Superior temporal gyrus (tissue), 1 donor: Measurements from ENCODE around the gene PTPRM.
A peak's percentile ranks its signal among the peaks of the same experiment; 100 is the strongest.

ENCODE experiments used
- DNase-seq: peaks from one replicate; pipeline ENCODE4 v3.0.0-alpha.2; 2016; ENCODE audit errors: extremely low spot score

PTPRM gene

DNA sequence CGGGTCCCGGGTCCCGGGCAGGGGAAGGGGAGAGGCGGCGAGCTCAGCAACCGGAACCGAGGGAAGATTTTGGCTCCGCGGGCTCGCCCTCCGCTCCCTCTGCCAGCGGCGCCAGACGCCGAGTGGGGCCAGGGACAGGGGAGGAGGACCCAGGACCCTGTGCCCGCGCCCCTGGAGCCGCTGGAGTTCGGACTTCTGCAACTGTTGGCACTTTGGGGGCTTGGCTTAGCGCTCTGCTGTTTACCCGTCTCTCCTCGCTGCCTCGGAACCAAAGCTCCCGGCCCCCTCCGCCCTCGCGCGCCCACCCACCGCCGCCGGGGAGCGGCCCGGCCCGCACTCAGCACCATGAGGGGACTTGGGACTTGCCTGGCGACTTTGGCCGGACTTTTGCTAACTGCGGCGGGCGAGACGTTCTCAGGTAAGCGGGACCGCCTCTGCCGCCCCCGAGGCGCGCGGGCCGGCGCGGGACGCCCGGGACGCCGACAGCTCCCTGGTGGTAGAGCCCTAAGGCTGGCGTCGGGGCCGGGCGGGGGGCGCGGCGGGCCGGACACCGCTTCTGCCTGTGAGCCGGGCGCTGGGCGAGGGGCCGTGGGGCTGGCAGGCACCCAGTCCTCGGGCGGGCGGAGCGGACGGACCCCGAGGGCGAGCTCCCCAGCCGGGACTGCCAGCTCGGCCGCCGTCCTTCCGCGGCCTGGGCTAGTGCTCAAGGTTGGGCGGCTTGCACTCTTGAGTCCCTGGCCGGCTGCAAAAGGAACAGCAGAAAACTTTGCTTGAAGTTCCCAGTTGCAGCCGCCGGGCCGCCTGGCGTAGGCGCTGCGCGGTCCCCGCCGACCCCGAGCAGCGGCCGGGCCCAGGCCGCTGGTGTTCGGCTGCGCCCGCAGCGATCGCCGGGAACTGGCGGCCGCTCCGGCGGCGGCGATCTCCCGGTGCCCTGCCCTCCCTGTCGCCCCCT, 634 bp downstream of the PTPRM start:
- no peak for DNase-seq

DNA sequence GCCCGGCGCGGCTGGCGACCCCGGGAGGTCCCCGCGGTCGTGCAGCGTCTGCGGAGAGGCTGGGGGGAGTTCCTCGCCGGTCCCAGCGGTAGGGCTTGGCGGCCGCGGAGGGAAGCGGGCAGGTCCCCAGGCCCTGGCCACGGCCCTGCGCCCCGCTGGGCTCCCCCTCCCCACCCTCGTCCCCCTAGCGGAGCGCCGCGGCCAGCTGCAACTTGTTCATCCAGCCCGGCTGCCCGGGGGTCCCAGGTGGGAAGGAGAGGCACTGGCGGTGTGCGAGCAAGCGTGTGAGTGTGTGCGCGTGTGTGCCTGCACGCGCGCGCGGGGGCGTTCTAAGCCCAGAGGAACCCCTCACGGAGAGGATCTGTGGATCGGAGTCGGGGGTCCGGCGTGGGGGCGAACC, 1.3 kb downstream of the PTPRM start:
- DNase-seq: no peak

DNA sequence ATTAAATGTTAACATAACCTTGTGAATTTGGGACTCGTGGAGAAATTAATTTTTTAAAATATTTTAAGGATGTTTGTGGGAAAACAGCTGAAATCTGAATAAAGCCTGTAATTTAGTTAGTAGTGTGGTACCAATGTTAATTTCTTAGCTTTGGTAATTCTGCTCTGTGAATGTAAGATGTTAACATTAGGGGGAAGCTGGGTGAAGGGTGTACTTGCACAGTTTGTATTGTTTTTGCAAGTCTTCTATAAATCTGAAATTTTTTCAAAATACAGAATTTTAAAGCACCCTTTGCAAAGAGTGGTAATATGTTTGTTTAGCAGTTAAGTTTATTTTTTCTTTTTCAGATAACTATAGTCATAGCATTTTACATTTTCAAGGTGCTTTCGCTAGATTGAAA, 4.5 kb downstream of the PTPRM start:
- DNase-seq: no peak

DNA sequence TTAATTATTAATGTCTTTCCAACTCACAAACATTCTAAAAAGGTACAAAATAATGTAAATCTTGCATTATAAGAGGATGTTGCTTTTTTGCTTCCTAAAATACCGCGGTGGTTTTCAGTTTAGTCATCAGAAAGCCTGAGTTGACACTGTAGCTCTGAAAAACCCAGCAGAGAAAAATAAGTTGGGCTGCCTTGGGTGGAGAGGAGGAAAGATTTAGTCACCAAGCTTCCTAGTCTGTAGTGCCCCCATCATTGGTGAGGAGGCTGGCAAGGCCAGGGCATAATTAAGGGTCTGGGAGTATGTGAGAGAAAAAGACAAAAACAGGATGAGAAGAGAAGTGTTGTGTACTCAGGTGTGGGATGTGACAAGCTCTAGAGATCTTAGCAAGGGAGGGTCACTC, 5.7 kb downstream of the PTPRM start:
- no peak for DNase-seq

DNA sequence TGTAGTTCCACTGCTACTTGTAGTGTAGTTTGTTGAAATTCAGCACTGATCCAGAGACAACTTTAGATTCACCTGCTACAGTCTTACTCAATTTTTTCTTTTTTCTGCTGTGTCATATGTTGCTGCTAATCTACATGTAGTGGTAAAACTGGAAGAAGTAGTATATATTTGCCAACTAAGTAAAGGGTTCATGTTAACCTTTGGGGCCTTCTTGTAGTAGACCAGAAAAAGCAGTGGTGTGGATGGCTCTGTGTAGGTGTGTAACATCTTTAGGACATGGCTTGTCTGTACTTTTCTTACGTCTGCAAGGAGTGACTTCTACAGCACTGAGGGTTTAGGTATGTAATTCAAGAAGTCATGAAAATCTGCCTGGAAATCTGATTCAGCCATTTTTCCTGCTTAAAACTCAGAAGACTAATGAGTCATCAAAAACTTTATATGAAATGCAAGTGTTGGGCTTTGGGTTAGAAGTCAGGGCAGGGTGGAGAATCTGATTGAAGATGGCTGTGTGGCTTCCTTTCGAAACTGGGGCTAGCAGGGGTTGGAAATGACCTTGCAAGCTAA, 8.4 kb downstream of the PTPRM start:
- DNase-seq: no peak

DNA sequence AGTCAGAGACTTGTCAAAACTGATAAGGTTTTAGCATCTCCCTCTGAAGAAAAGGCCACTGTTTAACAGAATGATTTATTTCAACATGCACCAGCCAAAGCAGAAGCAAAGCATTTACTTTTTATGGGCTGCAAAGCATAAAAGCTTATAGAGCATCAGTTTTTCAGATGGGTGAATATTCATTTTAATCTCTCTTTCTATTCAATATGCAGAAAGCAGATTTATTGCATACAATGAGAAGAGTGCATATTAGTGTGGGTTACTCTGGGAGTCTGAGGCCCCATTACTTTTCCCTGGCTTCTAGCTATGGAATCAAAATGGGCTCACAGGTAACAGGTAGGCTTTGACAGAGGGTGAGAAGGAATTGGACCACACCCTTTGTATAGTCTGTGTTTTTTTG, 9.0 kb downstream of the PTPRM start:
- no peak for DNase-seq

DNA sequence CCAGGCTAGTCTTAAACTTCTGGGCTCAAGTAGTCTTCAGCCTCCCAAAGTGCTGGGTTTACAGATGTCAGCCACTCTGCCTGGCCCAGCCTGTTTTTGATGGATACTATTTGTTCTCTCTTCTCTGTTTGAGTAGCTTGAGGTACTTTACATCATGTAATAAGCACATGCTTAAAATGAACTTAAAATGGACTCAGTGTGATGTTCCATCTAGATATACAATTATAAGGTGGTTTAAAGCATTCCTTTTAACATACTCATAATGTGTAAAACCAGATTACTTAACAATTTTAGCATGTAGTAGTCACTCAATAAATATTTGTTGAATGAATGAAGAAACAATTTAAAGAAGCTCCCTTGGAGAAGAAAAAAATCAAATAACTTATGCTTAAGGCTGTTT, 9.6 kb downstream of the PTPRM start:
- DNase-seq: no peak

DNA sequence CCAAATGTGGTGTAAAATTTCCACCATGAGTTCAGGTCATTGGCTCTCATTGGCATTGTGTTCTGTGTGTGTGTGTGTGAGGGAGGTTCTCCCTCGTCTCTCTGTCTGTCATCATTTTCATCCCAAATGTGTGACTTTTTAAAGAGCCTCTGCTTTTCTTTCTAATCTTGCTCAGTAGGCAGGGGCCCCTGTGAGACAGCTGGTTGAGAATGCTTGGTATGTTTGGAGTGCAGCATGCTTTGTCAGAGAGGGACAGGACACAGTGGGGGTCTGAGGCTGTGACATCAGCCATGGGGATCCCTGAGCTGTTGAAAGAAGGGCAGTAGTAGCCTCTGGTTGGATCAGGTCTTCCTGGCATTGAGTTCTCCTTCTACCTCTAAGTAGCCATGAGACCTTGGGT, 10.6 kb downstream of the PTPRM start:
- no peak for DNase-seq

DNA sequence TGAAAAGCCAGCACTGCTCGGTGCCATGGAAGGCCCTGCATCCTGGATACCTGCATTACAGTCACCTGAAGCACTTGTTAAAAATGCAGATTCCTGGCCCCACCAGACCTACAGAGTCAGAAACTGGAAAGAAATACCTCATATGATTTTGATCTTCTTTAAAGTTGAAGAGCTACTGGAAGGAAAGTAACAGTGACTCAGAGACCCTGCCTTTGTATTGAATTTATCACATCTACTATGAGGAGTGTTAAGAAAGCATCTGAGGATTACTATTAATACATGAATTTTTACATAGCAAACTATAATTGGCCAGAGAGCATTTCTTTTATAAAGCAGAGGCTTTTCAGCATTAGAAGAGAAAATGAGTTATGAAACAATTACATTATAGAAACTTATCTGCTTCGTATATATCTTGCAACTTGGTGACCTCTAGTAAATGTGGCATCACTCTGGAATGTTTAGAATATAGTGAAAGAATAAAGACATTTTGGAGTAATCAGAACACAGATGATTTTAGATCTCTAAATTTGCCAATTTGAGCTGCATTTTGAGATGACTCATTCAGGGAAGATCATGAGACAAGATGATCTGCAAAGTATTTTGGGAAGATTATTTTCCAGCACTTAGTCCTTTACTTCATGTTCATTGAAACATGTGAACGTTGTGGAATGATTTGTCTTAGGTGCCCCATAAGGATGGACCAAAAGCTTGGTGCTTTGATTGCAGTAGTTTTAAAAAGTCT, 12.2 kb downstream of the PTPRM start:
- DNase-seq: peak; percentile 52

DNA sequence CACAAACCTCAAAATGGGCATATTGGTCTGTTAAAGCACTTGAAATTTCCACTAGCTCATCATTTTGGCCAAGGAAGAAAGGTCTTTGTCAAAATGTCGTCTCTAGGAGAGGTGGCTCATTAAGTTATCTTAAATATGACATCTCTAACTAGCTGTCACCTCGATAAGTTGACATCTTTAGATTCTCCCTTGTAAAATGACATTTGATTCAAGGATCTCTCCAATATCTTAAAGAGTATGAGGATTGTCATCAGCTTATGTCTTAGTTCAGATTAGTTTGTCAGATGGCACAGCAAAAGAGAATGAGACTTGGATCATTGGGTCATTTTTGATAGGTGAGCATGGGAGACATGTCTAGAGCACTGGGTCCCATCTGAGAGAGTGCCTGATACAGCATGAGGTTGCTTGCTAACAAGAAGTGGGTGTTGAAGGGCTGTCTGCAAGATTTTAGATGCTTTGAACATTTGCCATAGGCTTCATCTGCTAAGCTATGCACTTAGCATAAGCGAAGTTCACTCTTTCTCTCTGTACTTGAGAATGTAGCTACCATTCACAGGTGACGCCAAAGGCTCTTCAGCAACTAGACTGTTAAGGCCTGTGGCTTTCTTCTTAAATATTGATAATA, 12.9 kb downstream of the PTPRM start:
- DNase-seq: no peak

DNA sequence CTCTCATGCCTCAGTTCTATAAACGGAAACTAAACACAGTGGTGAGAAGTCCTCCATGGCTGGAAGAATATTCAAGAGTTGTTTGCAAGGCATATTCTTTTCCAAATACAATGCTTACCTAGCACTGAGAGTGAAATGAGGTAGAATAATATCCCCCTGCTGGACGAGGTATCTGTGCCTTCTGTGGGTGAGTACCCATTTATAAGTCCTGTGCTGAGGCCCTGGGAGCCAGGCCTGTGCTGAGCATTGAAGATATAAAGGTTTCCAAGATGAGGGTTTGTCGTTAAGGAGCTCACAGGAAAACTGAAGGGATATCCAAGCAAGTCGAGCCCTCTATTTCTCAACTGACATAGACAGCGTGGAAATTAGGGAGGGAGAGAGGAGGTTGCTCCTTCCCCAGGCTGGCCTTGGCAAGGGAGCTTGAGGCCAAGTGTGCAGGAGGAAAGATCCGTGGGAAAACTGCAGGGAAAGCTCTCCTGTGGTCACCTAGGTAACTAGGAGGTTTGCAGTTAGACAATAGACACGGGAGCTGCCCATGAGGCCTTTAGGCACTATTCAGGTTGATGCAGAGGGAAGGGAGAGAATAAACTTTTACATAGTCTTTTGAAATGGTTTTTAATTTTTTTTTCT, 17.6 kb downstream of the PTPRM start:
- no peak for DNase-seq

DNA sequence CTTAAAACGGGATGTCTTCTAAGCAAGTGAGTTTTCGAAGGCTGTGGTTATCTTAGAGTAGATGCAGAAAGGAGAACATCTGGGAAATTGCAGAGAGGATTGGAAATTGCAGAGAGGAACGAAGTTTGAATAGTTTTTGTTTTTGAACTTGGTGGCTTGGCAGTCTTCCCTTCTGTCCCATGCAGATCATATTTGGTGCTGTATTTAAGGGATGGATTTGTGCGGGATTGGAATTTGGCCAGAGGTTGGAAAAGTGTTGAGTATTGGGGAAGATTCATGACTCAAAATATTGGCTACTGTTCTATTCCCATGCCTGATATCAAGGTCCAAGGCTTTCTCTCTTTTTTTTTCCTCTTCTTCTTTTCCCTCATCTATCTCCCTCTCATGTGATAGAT, 18.2 kb downstream of the PTPRM start:
- no peak for DNase-seq

DNA sequence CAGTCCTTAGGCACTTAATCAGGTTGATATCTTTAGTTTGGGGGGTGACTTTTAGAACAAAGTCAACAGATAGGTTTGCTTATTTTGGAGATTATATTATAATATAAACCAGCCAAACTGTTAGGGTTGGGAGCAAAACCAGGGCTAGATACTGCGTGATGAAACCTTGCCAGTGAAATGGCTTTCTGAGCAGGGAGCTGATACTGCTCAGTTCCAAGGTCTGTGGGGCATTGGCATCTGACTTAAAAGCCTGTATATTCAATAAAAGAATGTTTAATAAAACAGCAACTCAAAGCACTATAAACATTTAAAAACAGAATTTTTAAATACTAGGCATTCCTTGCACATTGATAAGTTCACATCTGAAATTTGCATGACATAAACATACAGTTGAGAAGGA, 19.3 kb downstream of the PTPRM start:
- DNase-seq: no peak

DNA sequence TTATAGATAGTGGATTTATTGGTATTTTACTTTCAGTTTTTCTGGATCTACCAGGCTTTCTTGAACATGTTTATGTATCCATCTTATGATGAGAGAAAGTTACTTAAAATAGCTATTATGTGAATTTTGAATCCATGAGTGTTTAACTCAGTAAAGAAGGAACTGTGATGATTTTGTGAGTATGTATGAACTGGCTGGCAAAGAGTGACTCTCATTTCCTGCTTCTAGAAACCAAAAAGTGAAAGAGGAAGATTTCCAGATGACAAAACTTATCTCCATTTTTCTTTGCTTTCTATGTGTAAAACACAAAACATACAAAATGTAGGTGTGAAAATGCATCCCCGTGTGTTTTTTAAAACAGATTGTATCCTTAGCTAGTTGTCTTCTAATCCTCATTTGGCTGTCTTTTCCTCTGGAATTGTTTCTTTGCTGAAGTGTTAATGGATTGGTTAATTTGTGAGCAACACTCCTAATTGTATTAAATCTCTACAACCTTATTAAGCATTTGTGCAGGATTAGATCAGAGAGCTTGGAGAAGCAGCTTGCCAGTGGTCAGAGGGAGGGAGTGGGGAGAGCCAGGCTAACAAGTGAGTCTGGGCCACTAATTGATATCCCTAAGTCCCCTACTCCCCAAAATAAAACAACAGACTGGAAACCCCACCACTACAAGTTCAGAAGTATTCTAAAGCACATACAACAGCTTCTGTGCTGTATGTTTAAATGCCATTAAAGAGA, 23.9 kb downstream of the PTPRM start:
- DNase-seq: no peak

DNA sequence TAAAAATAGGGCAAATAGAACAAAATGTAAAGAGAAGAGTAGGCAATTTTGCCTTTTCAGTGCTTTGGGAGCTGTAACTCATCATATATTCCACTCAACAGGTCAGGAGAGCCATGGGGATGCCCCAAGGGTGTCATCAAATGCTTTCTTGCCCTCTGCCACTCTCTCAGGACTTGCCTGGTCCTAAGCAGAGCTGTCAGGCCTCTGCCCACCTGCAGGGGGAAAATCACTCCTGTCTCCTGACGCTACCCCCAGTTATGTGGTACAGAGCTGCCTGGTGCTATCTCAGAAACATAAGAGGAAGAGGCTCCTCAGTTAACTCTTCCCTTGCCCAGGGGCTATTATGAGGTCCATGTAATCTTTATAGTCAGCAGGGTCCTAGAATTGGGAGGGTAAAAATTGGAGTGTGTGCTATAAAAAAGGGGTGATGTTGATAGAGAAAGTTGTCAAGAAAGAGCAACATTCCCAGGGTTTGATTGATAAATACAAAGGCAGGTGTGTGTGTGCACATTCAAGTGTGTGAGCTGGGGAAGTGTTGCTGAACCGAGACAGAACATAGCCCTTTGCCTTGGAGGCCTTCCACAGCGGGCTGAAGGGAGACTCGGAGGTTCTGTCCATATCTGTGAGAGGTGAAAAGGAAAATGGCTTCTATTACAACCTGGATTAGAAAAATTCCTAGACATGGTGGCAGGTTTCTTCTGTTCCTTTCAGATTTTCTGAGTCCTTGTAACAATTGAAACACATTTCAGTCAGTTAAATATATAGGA, 25.4 kb downstream of the PTPRM start:
- DNase-seq: no peak

DNA sequence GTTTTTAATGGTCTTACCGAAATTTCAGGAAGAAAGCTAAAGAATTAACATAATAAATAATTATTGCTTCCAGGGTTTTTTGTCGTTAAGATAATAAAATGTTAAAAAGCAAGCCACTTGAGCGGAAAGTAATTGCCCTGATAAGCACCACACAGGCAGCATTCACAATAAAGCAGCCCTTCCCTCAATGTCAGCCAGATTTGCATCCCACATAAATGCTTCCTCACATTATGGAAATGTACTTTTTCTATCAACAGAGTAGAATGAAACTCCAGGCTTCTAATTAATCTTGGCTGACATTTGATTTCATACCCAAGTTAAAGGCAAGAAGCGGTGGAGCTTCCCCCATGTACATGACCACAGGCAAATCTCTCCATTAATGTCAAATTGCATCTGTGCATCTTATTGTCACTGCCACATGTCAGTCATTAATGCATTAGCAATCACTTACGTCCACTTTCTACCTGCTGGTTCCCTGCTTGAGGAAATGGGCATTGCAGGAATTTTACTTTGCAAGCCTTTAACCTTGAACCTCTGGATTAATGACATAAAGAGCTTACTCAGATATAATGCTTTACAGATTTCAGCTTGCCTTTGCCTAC, 26.2 kb downstream of the PTPRM start:
- DNase-seq: no peak

DNA sequence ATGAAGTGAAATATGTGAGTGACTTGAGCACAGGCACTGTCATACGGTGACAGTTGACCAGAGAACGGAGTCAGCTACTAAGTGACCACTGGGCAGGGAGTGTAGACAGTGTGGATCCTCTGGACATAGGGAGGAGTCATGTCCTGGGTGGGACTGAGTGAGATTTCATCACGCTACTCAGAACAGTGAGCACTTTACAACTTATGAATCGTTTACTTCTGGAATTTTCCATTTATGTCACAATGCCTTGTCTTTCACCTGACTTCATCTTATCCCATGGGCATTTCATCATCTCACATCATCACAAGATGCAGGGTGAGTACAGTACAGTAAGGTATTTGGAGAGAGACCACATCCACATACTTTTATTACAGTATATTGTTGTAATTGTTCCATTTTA, 29.0 kb downstream of the PTPRM start:
- DNase-seq: no peak

DNA sequence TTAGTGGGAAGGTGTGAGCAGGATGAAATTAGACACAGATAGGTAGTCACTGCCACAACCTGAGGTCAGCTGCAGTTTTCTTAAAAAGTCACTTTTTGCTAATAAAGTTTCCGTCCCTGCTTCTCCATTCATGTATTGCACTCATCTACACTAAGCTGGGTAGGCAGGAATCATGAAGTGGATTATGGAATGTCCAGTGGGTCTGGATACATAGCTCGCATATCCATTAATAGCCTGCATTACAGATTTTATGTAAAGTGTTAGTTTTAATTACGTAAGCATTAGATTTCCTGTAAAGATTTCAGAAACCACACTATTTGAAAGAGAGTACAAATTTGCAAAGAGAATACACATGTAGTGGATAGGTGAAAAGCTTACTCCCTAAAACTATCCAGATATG, 30.4 kb downstream of the PTPRM start:
- DNase-seq: no peak

DNA sequence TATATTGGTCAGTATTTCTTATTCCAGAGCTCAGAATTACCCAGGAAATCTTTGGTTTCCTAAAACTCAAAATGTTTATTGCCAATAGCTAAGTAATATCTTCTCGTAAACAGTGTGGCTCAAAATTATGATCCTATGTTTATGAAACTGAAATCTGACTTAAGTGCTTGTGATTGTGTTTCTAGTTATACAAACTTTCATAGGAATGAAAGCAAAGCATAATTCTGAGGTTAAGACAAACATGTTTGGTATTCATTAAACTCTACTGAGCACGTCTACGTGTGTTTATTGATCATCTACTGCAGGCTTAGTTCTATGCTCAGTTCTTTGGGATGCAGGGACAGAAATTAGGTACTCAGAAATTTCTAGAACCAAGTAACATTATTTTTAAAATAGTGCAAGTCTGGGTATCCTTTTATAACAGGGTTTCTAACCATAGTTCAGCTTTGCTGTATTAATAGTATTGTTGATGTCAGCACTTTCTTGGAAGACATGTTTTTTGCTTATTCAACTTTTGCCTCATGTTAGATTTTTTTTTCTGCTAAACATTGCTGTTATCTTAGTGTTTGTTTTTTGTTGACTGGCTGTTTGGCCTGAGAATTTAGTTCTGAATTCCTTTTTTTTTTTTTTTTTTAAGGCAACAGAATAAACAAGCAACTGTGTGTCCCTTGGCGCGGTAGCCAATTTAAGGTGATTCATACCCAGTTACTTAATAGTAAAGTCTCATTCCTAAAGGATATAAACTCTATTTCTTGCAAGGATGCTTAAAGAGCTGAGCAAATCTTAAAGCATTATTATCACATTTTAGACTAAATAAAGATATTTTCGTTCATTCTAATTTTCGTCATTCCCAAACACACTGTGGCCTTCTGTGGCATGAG, 31.3 kb downstream of the PTPRM start:
- DNase-seq: no peak
